GM12878 (cell line): ENCODE data around the gene ZNF554. TPM values are rescaled to one million over a fixed set of nuclear protein-coding genes. Genes with fewer than 3 reads are reported as not detected.

Experiments
- ASH2L ChIP-seq: fragments of 300-600, 200-600 bp; sonication (generic); IDR thresholded peaks from 2 replicates; pipeline ENCODE4 v1.6.1; 2017; ENCODE audit warnings: low read depth, mild to moderate bottlenecking, borderline replicate concordance
- HDAC6 ChIP-seq: fragments of 200-600 bp; sonication (generic); IDR thresholded peaks from one replicate; pipeline ENCODE4 v1.8.0; 2017; ENCODE audit warnings: antibody characterized with exemption; ENCODE audit not compliant: unreplicated experiment
- KAT2A ChIP-seq: conservative IDR thresholded peaks from 2 replicates; pipeline ENCODE4 v1.6.1; 2011; ENCODE audit warnings: low read depth, low read length; ENCODE audit not compliant: control insufficient read depth
- MEF2A ChIP-seq: IDR thresholded peaks from 2 replicates; pipeline ENCODE4 v1.6.1; 2011; ENCODE audit warnings: low read depth, mild to moderate bottlenecking, low read length, moderate library complexity; ENCODE audit not compliant: insufficient read depth
- SIN3A ChIP-seq: IDR thresholded peaks from 2 replicates; pipeline ENCODE4 v1.6.1; 2012; ENCODE audit warnings: low read depth, low read length, improper control_type of control experiment
- SMC3 ChIP-seq: IDR thresholded peaks from 2 replicates; pipeline ENCODE4 v1.6.1; 2011; ENCODE audit warnings: low read length, improper control_type of control experiment, borderline replicate concordance
- TCF12 ChIP-seq: IDR thresholded peaks from 2 replicates; pipeline ENCODE4 v1.6.1; 2011; ENCODE audit warnings: low read depth, mild to moderate bottlenecking, low read length
- ZNF24 ChIP-seq: fragments of 450-650 bp; IDR thresholded peaks from 2 replicates; pipeline ENCODE4 v1.6.1; 2017; ENCODE audit warnings: antibody characterized with exemption, mild to moderate bottlenecking
- ZNF384 ChIP-seq: IDR thresholded peaks from 2 replicates; pipeline ENCODE4 v1.6.1; 2012; ENCODE audit warnings: low read depth, mild to moderate bottlenecking, low read length, improper control_type of control experiment, borderline replicate concordance
- ZSCAN29 ChIP-seq: fragments of 450-650 bp; IDR thresholded peaks from 2 replicates; pipeline ENCODE4 v1.6.1; 2017; ENCODE audit warnings: mild to moderate bottlenecking, moderate library complexity
- polyA plus RNA-seq, 11 experiments: library from polyadenylated mRNA; depleted of rRNA in 4 of 11; unstranded in 6 of 11; stranded (reverse) in 5 of 11; fragments of >200 nt; fragmentation: Nextera tagmentation in 4 of 11; fragmentation: Illumina TruSeq in 1 of 11; extraction: Ambion mirVana in 4 of 11; extraction: Trizol in 1 of 11; gene quantifications; 1 replicate in 1 of 11; 2 replicates in 10 of 11; pipeline versions ENCODE4 v1.2.1 to v1.2.3, GENCODE V29; 2011 to 2016; ENCODE audit warnings: inconsistent platforms in 2 of 11, missing spikeins in 2 of 11, low read depth in 1 of 11
- total RNA-seq, 4 experiments: library from RNA; depleted of rRNA in 3 of 4; stranded (reverse); fragments of >200 nt in 3 of 4; fragmentation: Illumina TruSeq in 1 of 4; extraction: Trizol in 1 of 4; gene quantifications; 2 replicates each; pipeline versions ENCODE4 v1.2.1 to v1.2.3, GENCODE V29; 2013 to 2021
- TF ChIP-seq, protein P1 (sequence below): fragments of 450-650 bp; IDR thresholded peaks from 2 replicates; pipeline ENCODE4 v1.6.1; 2016; ENCODE audit warnings: mild to moderate bottlenecking
- TF ChIP-seq, protein P2 (sequence below): fragments of 450-650 bp; IDR thresholded peaks from 2 replicates; pipeline ENCODE4 v1.6.1; 2017; ENCODE audit warnings: mild to moderate bottlenecking, low read depth, inconsistent platforms; ENCODE audit not compliant: poor library complexity, severe bottlenecking
- TF ChIP-seq, protein P3 (sequence below): fragments of 450-650 bp; formaldehyde crosslinking; IDR thresholded peaks from 2 replicates; pipeline ENCODE4 v1.4.0; 2020; ENCODE audit warnings: mild to moderate bottlenecking, moderate library complexity
- TF ChIP-seq, protein P4 (sequence below): IDR thresholded peaks from 2 replicates; pipeline ENCODE4 v1.6.1; 2012; ENCODE audit warnings: mild to moderate bottlenecking, low read depth, low read length
- TF ChIP-seq, protein P5 (sequence below): fragments of 450-650 bp; conservative IDR thresholded peaks from 2 replicates; pipeline ENCODE4 v1.6.1; 2017; ENCODE audit warnings: mild to moderate bottlenecking, moderate library complexity

The ZNF554 gene
- total and polyA plus RNA-seq, 10 of the 15 experiments (the other 5 are each of a cell fraction or from before 2014, with no cell fraction given): 0.19 to 2.1 (median 1.4) TPM

DNA sequence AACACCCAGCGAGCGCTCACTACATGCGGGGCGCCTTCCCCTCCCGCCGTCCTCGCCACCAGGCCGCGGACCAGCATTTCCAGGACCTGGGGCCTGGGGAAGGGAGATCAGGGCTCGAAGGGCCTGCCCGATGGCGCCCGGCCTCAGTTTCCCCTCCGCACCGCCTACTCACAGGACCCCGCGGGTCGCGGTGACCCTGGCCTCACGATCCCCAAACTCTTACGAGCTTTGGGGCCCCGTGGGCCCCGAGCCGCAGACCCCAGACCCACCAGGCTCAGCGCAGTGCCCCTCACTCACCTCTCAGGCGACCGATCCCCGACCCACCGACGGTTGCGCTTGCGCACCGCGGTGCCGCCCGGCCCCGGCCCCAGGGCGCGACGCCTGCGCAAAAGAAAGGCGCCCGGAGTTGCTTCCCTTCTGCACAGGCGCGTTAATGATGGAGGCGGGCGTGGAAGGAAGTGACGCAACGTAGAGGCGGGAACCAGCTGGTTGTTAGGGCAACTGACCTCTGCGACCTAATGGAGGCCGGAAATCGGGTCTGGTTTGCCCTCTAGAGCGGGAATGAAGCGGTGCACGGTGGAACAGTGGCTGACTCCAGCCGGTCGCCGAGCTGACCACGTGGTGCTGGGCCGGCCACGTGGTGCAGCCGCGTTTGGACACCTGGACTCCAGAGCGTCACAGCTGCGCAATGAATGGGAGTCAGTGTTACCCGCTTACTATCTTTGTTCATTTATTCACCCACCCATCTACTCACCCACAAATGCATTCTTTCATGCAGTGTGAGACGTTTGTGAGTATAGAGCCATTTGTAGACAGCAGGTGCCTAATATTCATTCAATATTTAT is 36.5 kb upstream of the ZNF554 start, which contains the start of gene SGTA (continued):
- TF ChIP-seq, protein P1, sequence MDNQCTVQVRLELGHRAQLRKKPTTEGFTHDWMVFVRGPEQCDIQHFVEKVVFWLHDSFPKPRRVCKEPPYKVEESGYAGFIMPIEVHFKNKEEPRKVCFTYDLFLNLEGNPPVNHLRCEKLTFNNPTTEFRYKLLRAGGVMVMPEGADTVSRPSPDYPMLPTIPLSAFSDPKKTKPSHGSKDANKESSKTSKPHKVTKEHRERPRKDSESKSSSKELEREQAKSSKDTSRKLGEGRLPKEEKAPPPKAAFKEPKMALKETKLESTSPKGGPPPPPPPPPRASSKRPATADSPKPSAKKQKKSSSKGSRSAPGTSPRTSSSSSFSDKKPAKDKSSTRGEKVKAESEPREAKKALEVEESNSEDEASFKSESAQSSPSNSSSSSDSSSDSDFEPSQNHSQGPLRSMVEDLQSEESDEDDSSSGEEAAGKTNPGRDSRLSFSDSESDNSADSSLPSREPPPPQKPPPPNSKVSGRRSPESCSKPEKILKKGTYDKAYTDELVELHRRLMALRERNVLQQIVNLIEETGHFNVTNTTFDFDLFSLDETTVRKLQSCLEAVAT: no peak
- TF ChIP-seq SIN3A (peak; percentile 82), ZNF24 (no peak), SMC3 (no peak; the same call in 1 of the 2 replicates), TCF12 (peak; percentile 94), HDAC6 (no peak), ASH2L (no peak), ZSCAN29 (no peak), KAT2A (no peak), ZNF384 (no peak), MEF2A (no peak)
- TF ChIP-seq, protein P2, sequence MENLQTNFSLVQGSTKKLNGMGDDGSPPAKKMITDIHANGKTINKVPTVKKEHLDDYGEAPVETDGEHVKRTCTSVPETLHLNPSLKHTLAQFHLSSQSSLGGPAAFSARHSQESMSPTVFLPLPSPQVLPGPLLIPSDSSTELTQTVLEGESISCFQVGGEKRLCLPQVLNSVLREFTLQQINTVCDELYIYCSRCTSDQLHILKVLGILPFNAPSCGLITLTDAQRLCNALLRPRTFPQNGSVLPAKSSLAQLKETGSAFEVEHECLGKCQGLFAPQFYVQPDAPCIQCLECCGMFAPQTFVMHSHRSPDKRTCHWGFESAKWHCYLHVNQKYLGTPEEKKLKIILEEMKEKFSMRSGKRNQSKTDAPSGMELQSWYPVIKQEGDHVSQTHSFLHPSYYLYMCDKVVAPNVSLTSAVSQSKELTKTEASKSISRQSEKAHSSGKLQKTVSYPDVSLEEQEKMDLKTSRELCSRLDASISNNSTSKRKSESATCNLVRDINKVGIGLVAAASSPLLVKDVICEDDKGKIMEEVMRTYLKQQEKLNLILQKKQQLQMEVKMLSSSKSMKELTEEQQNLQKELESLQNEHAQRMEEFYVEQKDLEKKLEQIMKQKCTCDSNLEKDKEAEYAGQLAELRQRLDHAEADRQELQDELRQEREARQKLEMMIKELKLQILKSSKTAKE: no peak
- TF ChIP-seq, protein P3, sequence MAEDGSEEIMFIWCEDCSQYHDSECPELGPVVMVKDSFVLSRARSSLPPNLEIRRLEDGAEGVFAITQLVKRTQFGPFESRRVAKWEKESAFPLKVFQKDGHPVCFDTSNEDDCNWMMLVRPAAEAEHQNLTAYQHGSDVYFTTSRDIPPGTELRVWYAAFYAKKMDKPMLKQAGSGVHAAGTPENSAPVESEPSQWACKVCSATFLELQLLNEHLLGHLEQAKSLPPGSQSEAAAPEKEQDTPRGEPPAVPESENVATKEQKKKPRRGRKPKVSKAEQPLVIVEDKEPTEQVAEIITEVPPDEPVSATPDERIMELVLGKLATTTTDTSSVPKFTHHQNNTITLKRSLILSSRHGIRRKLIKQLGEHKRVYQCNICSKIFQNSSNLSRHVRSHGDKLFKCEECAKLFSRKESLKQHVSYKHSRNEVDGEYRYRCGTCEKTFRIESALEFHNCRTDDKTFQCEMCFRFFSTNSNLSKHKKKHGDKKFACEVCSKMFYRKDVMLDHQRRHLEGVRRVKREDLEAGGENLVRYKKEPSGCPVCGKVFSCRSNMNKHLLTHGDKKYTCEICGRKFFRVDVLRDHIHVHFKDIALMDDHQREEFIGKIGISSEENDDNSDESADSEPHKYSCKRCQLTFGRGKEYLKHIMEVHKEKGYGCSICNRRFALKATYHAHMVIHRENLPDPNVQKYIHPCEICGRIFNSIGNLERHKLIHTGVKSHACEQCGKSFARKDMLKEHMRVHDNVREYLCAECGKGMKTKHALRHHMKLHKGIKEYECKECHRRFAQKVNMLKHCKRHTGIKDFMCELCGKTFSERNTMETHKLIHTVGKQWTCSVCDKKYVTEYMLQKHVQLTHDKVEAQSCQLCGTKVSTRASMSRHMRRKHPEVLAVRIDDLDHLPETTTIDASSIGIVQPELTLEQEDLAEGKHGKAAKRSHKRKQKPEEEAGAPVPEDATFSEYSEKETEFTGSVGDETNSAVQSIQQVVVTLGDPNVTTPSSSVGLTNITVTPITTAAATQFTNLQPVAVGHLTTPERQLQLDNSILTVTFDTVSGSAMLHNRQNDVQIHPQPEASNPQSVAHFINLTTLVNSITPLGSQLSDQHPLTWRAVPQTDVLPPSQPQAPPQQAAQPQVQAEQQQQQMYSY (CRISPR knock-in tag): no peak
- TF ChIP-seq, protein P4, sequence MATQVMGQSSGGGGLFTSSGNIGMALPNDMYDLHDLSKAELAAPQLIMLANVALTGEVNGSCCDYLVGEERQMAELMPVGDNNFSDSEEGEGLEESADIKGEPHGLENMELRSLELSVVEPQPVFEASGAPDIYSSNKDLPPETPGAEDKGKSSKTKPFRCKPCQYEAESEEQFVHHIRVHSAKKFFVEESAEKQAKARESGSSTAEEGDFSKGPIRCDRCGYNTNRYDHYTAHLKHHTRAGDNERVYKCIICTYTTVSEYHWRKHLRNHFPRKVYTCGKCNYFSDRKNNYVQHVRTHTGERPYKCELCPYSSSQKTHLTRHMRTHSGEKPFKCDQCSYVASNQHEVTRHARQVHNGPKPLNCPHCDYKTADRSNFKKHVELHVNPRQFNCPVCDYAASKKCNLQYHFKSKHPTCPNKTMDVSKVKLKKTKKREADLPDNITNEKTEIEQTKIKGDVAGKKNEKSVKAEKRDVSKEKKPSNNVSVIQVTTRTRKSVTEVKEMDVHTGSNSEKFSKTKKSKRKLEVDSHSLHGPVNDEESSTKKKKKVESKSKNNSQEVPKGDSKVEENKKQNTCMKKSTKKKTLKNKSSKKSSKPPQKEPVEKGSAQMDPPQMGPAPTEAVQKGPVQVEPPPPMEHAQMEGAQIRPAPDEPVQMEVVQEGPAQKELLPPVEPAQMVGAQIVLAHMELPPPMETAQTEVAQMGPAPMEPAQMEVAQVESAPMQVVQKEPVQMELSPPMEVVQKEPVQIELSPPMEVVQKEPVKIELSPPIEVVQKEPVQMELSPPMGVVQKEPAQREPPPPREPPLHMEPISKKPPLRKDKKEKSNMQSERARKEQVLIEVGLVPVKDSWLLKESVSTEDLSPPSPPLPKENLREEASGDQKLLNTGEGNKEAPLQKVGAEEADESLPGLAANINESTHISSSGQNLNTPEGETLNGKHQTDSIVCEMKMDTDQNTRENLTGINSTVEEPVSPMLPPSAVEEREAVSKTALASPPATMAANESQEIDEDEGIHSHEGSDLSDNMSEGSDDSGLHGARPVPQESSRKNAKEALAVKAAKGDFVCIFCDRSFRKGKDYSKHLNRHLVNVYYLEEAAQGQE: no peak
- TF ChIP-seq, protein P5, sequence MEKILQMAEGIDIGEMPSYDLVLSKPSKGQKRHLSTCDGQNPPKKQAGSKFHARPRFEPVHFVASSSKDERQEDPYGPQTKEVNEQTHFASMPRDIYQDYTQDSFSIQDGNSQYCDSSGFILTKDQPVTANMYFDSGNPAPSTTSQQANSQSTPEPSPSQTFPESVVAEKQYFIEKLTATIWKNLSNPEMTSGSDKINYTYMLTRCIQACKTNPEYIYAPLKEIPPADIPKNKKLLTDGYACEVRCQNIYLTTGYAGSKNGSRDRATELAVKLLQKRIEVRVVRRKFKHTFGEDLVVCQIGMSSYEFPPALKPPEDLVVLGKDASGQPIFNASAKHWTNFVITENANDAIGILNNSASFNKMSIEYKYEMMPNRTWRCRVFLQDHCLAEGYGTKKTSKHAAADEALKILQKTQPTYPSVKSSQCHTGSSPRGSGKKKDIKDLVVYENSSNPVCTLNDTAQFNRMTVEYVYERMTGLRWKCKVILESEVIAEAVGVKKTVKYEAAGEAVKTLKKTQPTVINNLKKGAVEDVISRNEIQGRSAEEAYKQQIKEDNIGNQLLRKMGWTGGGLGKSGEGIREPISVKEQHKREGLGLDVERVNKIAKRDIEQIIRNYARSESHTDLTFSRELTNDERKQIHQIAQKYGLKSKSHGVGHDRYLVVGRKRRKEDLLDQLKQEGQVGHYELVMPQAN: peak; percentile 56
